Fibroblast of lung (primary cell): ENCODE measurements around the gene NSRP1.

Experiments
- EZH2 ChIP-seq: IDR thresholded peaks from 2 replicates; pipeline ENCODE4 v1.5.1; 2012; ENCODE audit warnings: low read length, control low read depth, mild to moderate bottlenecking; ENCODE audit errors: missing control alignments
- TF ChIP-seq, protein P1 (sequence below), 2 donors: IDR thresholded peaks in 1 of 2; conservative IDR thresholded peaks in 1 of 2; 1 replicate in 1 of 2; 2 replicates in 1 of 2; pipeline ENCODE4 v1.5.1; 2011 to 2012; ENCODE audit warnings: low read length in 2 of 2, control low read depth in 1 of 2, inconsistent platforms in 1 of 2, low read depth in 1 of 2, mild to moderate bottlenecking in 1 of 2

DNA sequence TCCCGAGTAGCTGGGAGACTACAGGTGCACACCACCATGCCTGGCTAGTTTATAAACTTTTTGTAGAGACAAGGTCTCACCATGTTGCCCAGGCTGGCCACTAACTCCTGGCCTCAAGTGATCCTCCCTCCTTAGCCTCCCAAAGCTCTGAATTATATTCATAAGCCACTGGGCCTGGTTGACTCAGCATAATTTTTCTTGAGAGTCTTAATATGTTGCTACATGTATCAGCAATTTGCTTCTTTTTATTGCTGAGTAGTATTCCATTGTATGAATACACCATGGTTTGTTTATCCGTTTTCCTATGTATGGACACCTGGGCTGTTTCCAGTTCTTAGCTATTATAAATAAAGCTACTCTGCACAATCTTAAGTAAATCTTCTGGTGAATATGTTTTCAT lies 42.4 kb upstream of the NSRP1 start:
- TF ChIP-seq, protein P1, sequence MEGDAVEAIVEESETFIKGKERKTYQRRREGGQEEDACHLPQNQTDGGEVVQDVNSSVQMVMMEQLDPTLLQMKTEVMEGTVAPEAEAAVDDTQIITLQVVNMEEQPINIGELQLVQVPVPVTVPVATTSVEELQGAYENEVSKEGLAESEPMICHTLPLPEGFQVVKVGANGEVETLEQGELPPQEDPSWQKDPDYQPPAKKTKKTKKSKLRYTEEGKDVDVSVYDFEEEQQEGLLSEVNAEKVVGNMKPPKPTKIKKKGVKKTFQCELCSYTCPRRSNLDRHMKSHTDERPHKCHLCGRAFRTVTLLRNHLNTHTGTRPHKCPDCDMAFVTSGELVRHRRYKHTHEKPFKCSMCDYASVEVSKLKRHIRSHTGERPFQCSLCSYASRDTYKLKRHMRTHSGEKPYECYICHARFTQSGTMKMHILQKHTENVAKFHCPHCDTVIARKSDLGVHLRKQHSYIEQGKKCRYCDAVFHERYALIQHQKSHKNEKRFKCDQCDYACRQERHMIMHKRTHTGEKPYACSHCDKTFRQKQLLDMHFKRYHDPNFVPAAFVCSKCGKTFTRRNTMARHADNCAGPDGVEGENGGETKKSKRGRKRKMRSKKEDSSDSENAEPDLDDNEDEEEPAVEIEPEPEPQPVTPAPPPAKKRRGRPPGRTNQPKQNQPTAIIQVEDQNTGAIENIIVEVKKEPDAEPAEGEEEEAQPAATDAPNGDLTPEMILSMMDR (conservative IDR thresholded peaks at IDR 0.05 in 1 of 2, IDR thresholded peaks at IDR 0.05 in 1 of 2; ENCODE audit: low read depth in 1 of 2, low read length in 2 of 2) = no peak
- no peak for TF ChIP-seq EZH2
